Measurements from ENCODE around the gene PRKCA. TPM values are rescaled to one million over a fixed set of nuclear protein-coding genes. Genes with fewer than 3 reads are reported as not detected.

The PRKCA gene
- total and polyA plus RNA-seq, 2 of the 13 experiments (the other 11 are each of a cell fraction or from before 2014, with no cell fraction given): 18.5 to 21.5 TPM

DNA sequence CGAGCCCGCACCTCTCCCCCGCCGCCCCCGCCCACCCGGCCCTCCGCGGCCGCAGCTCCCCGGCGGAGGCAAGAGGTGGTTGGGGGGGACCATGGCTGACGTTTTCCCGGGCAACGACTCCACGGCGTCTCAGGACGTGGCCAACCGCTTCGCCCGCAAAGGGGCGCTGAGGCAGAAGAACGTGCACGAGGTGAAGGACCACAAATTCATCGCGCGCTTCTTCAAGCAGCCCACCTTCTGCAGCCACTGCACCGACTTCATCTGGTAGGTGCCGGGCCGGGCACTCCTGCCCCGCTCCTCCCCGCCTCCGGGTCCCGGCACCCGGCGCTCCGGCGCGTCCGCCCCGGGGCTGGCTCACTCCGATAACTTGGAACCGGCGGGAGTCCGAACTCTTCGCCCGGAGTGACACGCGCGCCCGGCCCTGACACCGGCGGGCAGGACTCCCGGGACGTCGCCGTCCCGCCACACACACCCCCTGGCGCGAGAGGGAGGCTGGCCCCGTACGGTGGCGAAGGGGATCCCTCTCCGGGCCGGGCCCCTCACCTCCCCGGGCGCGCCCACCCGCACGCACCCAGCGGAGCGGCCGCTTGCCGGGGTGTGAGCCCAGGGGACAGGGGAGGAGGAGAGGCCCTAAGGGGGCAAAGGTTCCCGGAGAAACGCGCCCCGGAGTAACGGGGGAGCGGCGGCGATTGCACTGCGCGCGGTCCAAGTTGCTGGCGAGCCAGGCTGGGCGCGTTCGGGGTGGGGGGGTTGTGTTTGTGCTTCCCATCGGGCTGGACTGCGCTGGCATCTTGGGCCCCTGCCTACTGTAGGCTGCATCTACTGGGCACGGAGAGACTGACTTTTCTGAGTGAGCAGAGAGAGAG is 581 bp downstream of the PRKCA start (continued):
- TF ChIP-seq, protein P1, sequence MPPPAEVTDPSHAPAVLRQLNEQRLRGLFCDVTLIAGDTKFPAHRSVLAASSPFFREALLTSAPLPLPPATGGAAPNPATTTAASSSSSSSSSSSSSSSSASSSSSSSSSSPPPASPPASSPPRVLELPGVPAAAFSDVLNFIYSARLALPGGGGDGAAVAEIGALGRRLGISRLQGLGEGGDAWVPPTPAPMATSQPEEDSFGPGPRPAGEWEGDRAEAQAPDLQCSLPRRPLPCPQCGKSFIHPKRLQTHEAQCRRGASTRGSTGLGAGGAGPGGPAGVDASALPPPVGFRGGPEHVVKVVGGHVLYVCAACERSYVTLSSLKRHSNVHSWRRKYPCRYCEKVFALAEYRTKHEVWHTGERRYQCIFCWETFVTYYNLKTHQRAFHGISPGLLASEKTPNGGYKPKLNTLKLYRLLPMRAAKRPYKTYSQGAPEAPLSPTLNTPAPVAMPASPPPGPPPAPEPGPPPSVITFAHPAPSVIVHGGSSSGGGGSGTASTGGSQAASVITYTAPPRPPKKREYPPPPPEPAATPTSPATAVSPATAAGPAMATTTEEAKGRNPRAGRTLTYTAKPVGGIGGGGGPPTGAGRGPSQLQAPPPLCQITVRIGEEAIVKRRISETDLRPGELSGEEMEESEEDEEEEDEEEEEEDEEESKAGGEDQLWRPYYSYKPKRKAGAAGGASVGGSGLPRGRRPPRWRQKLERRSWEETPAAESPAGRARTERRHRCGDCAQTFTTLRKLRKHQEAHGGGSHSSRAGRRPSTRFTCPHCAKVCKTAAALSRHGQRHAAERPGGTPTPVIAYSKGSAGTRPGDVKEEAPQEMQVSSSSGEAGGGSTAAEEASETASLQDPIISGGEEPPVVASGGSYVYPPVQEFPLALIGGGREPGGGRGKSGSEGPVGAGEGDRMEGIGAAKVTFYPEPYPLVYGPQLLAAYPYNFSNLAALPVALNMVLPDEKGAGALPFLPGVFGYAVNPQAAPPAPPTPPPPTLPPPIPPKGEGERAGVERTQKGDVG (CRISPR knock-in tag; IDR thresholded peaks at IDR 0.05; ENCODE audit: borderline replicate concordance): peak; percentile 85
- no peak for TF ChIP-seq SIX1 (CRISPR knock-in tag; IDR thresholded peaks at IDR 0.05; ENCODE audit: borderline replicate concordance)
- no peak for TF ChIP-seq XRCC5 (optimal IDR thresholded peaks at IDR 0.05; ENCODE audit: low read length)
- TF ChIP-seq JUNB (CRISPR knock-in tag; IDR thresholded peaks at IDR 0.05; ENCODE audit: borderline replicate concordance): no peak
- TF ChIP-seq FOXJ3 (CRISPR knock-in tag; IDR thresholded peaks at IDR 0.05; ENCODE audit: borderline replicate concordance): no peak
- TF ChIP-seq ZNF264 (CRISPR knock-in tag; IDR thresholded peaks at IDR 0.05): no peak
- TF ChIP-seq TOE1 (CRISPR knock-in tag; IDR thresholded peaks at IDR 0.05): no peak
- no peak for TF ChIP-seq ZNF772 (CRISPR knock-in tag; IDR thresholded peaks at IDR 0.05)
- TF ChIP-seq HDAC6 (IDR thresholded peaks at IDR 0.05; ENCODE audit: low read depth, low read length): no peak
- 0 out of 2 replicates have a peak, but pooled peaks have one; percentile 8 for TF ChIP-seq ZSCAN25 (CRISPR knock-in tag; IDR thresholded peaks at IDR 0.05)
- TF ChIP-seq, protein P2, sequence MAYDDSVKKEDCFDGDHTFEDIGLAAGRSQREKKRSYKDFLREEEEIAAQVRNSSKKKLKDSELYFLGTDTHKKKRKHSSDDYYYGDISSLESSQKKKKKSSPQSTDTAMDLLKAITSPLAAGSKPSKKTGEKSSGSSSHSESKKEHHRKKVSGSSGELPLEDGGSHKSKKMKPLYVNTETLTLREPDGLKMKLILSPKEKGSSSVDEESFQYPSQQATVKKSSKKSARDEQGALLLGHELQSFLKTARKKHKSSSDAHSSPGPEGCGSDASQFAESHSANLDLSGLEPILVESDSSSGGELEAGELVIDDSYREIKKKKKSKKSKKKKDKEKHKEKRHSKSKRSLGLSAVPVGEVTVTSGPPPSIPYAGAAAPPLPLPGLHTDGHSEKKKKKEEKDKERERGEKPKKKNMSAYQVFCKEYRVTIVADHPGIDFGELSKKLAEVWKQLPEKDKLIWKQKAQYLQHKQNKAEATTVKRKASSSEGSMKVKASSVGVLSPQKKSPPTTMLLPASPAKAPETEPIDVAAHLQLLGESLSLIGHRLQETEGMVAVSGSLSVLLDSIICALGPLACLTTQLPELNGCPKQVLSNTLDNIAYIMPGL (CRISPR knock-in tag; IDR thresholded peaks at IDR 0.05; ENCODE audit: borderline replicate concordance in 1 of 2, low read depth in 1 of 2): peak; percentile 42 to 88; a peak in 3 of 4 replicates
- TF ChIP-seq GTF3A (CRISPR knock-in tag; conservative IDR thresholded peaks at IDR 0.05): no peak
- no peak for TF ChIP-seq PHF5A (CRISPR knock-in tag; IDR thresholded peaks at IDR 0.05; ENCODE audit: low read depth, unreplicated experiment)
- peak; percentile 61 for TF ChIP-seq HDAC2 (CRISPR knock-in tag; IDR thresholded peaks at IDR 0.05)
- TF ChIP-seq HOXA3 (CRISPR knock-in tag; IDR thresholded peaks at IDR 0.05): 0 out of 2 replicates have a peak, but pooled peaks have one; percentile 39
- peak; percentile 60 for TF ChIP-seq ZFY (CRISPR knock-in tag; IDR thresholded peaks at IDR 0.05)
- no peak for TF ChIP-seq ZNF850 (CRISPR knock-in tag; conservative IDR thresholded peaks at IDR 0.05)
- peak; percentile 93; the same call in 1 of the 2 replicates for TF ChIP-seq MTA1 (CRISPR knock-in tag; IDR thresholded peaks at IDR 0.05; ENCODE audit: borderline replicate concordance)
- no peak for TF ChIP-seq ZBTB21 (CRISPR knock-in tag; IDR thresholded peaks at IDR 0.05)
- TF ChIP-seq, protein P3, sequence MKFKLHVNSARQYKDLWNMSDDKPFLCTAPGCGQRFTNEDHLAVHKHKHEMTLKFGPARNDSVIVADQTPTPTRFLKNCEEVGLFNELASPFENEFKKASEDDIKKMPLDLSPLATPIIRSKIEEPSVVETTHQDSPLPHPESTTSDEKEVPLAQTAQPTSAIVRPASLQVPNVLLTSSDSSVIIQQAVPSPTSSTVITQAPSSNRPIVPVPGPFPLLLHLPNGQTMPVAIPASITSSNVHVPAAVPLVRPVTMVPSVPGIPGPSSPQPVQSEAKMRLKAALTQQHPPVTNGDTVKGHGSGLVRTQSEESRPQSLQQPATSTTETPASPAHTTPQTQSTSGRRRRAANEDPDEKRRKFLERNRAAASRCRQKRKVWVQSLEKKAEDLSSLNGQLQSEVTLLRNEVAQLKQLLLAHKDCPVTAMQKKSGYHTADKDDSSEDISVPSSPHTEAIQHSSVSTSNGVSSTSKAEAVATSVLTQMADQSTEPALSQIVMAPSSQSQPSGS (CRISPR knock-in tag; IDR thresholded peaks at IDR 0.05): peak; percentile 40; the same call in 1 of the 2 replicates
- TF ChIP-seq ZFP36L2 (CRISPR knock-in tag; IDR thresholded peaks at IDR 0.05): no peak
- TF ChIP-seq ZFP37 (CRISPR knock-in tag; IDR thresholded peaks at IDR 0.05; ENCODE audit: borderline replicate concordance): no peak
- TF ChIP-seq MTF1 (CRISPR knock-in tag; IDR thresholded peaks at IDR 0.05): no peak

All from HepG2 (cell line).